WTC11 (cell line): Measurements from ENCODE around the gene METTL4.

Source experiments
- CREM ChIP-seq: sonication (generic); formaldehyde crosslinking; IDR thresholded peaks from 2 replicates; pipeline ENCODE4 v1.8.1; 2022; ENCODE audit warnings: mild to moderate bottlenecking, missing genetic modification reagents, moderate library complexity
- ESRRA ChIP-seq: sonication (generic); formaldehyde crosslinking; IDR thresholded peaks from 2 replicates; pipeline ENCODE4 v1.8.1; 2022; ENCODE audit warnings: mild to moderate bottlenecking, missing genetic modification reagents, borderline replicate concordance
- FOXJ3 ChIP-seq: sonication (generic); formaldehyde crosslinking; IDR thresholded peaks from 2 replicates; pipeline ENCODE4 v1.9.0; 2021; ENCODE audit warnings: missing genetic modification reagents, mild to moderate bottlenecking, borderline replicate concordance
- NR3C1 ChIP-seq: sonication (generic); formaldehyde crosslinking; conservative IDR thresholded peaks from 2 replicates; pipeline ENCODE4 v1.8.1; 2023; ENCODE audit warnings: low read depth, mild to moderate bottlenecking, missing genetic modification reagents
- OVOL2 ChIP-seq: fragments of 250-450 bp; sonication (Bioruptor Pico); IDR thresholded peaks from 2 replicates; pipeline ENCODE4 v1.9.0; 2021; ENCODE audit warnings: mild to moderate bottlenecking, borderline replicate concordance
- SOX15 ChIP-seq: fragments of 250-450 bp; sonication (Bioruptor Pico); IDR thresholded peaks from 2 replicates; pipeline ENCODE4 v1.9.0; 2021; ENCODE audit warnings: mild to moderate bottlenecking
- SP1 ChIP-seq: sonication (generic); formaldehyde crosslinking; conservative IDR thresholded peaks from 2 replicates; pipeline ENCODE4 v1.8.1; 2022; ENCODE audit warnings: missing genetic modification reagents
- TCF7 ChIP-seq: sonication (generic); formaldehyde crosslinking; IDR thresholded peaks from 2 replicates; pipeline ENCODE4 v1.8.0; 2022; ENCODE audit warnings: mild to moderate bottlenecking, low read depth, missing genetic modification reagents, moderate library complexity
- TF ChIP-seq, protein P1 (sequence below): fragments of 200-600 bp; IDR thresholded peaks from 2 replicates; pipeline ENCODE4 v1.8.0; 2022; ENCODE audit warnings: antibody characterized with exemption
- TF ChIP-seq, protein P2 (sequence below): sonication (generic); formaldehyde crosslinking; IDR thresholded peaks from 2 replicates; pipeline ENCODE4 v1.8.0; 2022; ENCODE audit warnings: mild to moderate bottlenecking, missing genetic modification reagents
- TF ChIP-seq, protein P3 (sequence below): sonication (generic); formaldehyde crosslinking; IDR thresholded peaks from 2 replicates; pipeline ENCODE4 v1.8.0; 2022; ENCODE audit warnings: mild to moderate bottlenecking, missing genetic modification reagents

DNA sequence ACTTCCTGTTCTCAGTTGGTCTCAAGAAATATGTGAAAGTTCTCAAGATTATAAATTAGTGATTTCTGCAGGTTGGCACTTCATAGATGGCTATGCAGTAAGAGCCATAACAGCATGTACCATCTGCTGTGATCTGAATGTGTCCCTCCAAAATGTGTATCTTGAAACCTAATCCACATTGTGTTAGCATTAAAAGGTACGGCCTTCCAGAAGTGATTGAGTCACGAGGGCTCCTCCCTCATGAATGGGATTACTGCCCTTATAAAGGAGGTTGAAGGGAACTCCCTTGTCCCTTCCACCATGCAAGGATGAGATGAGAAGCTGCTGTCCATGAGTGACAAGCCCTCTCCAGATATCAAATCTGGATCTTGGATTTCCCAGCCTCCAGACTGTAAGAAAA is 45.0 kb downstream of the METTL4 start:
- TF ChIP-seq, protein P1, sequence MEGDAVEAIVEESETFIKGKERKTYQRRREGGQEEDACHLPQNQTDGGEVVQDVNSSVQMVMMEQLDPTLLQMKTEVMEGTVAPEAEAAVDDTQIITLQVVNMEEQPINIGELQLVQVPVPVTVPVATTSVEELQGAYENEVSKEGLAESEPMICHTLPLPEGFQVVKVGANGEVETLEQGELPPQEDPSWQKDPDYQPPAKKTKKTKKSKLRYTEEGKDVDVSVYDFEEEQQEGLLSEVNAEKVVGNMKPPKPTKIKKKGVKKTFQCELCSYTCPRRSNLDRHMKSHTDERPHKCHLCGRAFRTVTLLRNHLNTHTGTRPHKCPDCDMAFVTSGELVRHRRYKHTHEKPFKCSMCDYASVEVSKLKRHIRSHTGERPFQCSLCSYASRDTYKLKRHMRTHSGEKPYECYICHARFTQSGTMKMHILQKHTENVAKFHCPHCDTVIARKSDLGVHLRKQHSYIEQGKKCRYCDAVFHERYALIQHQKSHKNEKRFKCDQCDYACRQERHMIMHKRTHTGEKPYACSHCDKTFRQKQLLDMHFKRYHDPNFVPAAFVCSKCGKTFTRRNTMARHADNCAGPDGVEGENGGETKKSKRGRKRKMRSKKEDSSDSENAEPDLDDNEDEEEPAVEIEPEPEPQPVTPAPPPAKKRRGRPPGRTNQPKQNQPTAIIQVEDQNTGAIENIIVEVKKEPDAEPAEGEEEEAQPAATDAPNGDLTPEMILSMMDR: no peak
- no peak for TF ChIP-seq NR3C1 (CRISPR knock-in tag)
- no peak for TF ChIP-seq SOX15 (CRISPR knock-in tag)
- TF ChIP-seq TCF7 (CRISPR knock-in tag): no peak
- no peak for TF ChIP-seq FOXJ3 (CRISPR knock-in tag)
- no peak for TF ChIP-seq OVOL2 (CRISPR knock-in tag)
- TF ChIP-seq, protein P2, sequence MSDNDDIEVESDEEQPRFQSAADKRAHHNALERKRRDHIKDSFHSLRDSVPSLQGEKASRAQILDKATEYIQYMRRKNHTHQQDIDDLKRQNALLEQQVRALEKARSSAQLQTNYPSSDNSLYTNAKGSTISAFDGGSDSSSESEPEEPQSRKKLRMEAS (CRISPR knock-in tag): no peak
- TF ChIP-seq, protein P3, sequence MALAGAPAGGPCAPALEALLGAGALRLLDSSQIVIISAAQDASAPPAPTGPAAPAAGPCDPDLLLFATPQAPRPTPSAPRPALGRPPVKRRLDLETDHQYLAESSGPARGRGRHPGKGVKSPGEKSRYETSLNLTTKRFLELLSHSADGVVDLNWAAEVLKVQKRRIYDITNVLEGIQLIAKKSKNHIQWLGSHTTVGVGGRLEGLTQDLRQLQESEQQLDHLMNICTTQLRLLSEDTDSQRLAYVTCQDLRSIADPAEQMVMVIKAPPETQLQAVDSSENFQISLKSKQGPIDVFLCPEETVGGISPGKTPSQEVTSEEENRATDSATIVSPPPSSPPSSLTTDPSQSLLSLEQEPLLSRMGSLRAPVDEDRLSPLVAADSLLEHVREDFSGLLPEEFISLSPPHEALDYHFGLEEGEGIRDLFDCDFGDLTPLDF (CRISPR knock-in tag): no peak
- TF ChIP-seq SP1: no peak
- TF ChIP-seq ESRRA (CRISPR knock-in tag): no peak
- TF ChIP-seq CREM: no peak
